ENCODE results near the gene SERPINA10. TPM values are rescaled to one million over a fixed set of nuclear protein-coding genes. Genes with fewer than 3 reads are reported as not detected.
"Not testable (repeated sequence)": the region's sequence is repeated elsewhere in the genome, so short reads cannot be mapped to it uniquely, and the experiment has no call there.

SERPINA10 gene
- total RNA-seq, 1 experiment from 2014 or later = not detected

GRCh38 chr14:94291159-94291905 lies 1.7 kb downstream of the SERPINA10 start:
- in situ Hi-C loops (cut with HindIII; ENCODE audit: low sequenced_read_pairs) = no loop called here
- DNase-seq (ENCODE audit: low spot score) = peak; percentile 3

GRCh38 chr14:94290197-94290596 lies 2.9 kb downstream of the SERPINA10 start:
- in situ Hi-C loops (cut with HindIII; ENCODE audit: low sequenced_read_pairs) = no loop called here
- DNase-seq (ENCODE audit: low spot score) = peak; percentile 22

- in situ Hi-C loops (cut with HindIII; ENCODE audit: low sequenced_read_pairs) = no loop called here
- no peak for DNase-seq (ENCODE audit: low spot score)
Measured at GRCh38 chr14:94288610-94289465, 4.2 kb downstream of the SERPINA10 start.

GRCh38 chr14:94285158-94285557 lies 7.9 kb downstream of the SERPINA10 start:
- no peak for DNase-seq (ENCODE audit: low spot score)
- in situ Hi-C loops (cut with HindIII; ENCODE audit: low sequenced_read_pairs) = no loop called here

- in situ Hi-C loops (cut with HindIII; ENCODE audit: low sequenced_read_pairs) = no loop called here
- DNase-seq (ENCODE audit: low spot score) = no peak
Measured at GRCh38 chr14:94284221-94284620, 8.8 kb downstream of the SERPINA10 start.

GRCh38 chr14:94282991-94283723 lies 9.9 kb downstream of the SERPINA10 start:
- DNase-seq (ENCODE audit: low spot score) = no peak
- in situ Hi-C loops (cut with HindIII; ENCODE audit: low sequenced_read_pairs) = no loop called here

GRCh38 chr14:94278731-94279130 lies 14.3 kb downstream of the SERPINA10 start:
- in situ Hi-C loops (cut with HindIII; ENCODE audit: low sequenced_read_pairs) = no loop called here

GRCh38 chr14:94276898-94277561 lies 16.0 kb downstream of the SERPINA10 start:
- in situ Hi-C loops (cut with HindIII; ENCODE audit: low sequenced_read_pairs); DNase-seq (ENCODE audit: low spot score): not testable (repeated sequence)

More at GRCh38 chr14:94278731-94279130, 14.3 kb downstream of the SERPINA10 start:
- DNase-seq (ENCODE audit: low spot score) = no peak

GRCh38 chr14:94269156-94269555 lies 23.9 kb downstream of the SERPINA10 start:
- in situ Hi-C loops (cut with HindIII; ENCODE audit: low sequenced_read_pairs) = no loop called here
- no peak for DNase-seq (ENCODE audit: low spot score)

- in situ Hi-C loops (cut with HindIII; ENCODE audit: low sequenced_read_pairs); DNase-seq (ENCODE audit: low spot score): not testable (repeated sequence)
Measured at GRCh38 chr14:94268582-94268981, 24.5 kb downstream of the SERPINA10 start.

GRCh38 chr14:94267352-94267751 lies 25.7 kb downstream of the SERPINA10 start:
- no peak for DNase-seq (ENCODE audit: low spot score)
- in situ Hi-C loops (cut with HindIII; ENCODE audit: low sequenced_read_pairs) = no loop called here

- in situ Hi-C loops (cut with HindIII; ENCODE audit: low sequenced_read_pairs); DNase-seq (ENCODE audit: low spot score): not testable (repeated sequence)
Measured at GRCh38 chr14:94264195-94264594, 28.9 kb downstream of the SERPINA10 start.

- in situ Hi-C loops (cut with HindIII; ENCODE audit: low sequenced_read_pairs) = no loop called here
- no peak for DNase-seq (ENCODE audit: low spot score)
Measured at GRCh38 chr14:94244182-94244581, 48.9 kb downstream of the SERPINA10 start.

GRCh38 chr14:94239406-94239805 lies 53.7 kb downstream of the SERPINA10 start:
- no peak for DNase-seq (ENCODE audit: low spot score)
- in situ Hi-C loops (cut with HindIII; ENCODE audit: low sequenced_read_pairs) = no loop called here

GRCh38 chr14:94237983-94238382 lies 55.1 kb downstream of the SERPINA10 start:
- DNase-seq (ENCODE audit: low spot score) = no peak
- in situ Hi-C loops (cut with HindIII; ENCODE audit: low sequenced_read_pairs) = no loop called here

GRCh38 chr14:94237046-94237445 lies 56.0 kb downstream of the SERPINA10 start:
- no peak for DNase-seq (ENCODE audit: low spot score)
- in situ Hi-C loops (cut with HindIII; ENCODE audit: low sequenced_read_pairs) = no loop called here
